CD4-positive, alpha-beta T cell treated with Interleukin-17A for 1 hour (primary cell): ENCODE measurements around the gene ZSWIM1.
A peak's percentile ranks its signal among the peaks of the same experiment; 100 is the strongest.
"Not testable (repeated sequence)": the region's sequence is repeated elsewhere in the genome, so short reads cannot be mapped to it uniquely, and the experiment has no call there.

Source experiments
- DNase-seq: peaks from one replicate; pipeline ENCODE4 v3.0.0-alpha.2; 2020

Gene ZSWIM1

DNA sequence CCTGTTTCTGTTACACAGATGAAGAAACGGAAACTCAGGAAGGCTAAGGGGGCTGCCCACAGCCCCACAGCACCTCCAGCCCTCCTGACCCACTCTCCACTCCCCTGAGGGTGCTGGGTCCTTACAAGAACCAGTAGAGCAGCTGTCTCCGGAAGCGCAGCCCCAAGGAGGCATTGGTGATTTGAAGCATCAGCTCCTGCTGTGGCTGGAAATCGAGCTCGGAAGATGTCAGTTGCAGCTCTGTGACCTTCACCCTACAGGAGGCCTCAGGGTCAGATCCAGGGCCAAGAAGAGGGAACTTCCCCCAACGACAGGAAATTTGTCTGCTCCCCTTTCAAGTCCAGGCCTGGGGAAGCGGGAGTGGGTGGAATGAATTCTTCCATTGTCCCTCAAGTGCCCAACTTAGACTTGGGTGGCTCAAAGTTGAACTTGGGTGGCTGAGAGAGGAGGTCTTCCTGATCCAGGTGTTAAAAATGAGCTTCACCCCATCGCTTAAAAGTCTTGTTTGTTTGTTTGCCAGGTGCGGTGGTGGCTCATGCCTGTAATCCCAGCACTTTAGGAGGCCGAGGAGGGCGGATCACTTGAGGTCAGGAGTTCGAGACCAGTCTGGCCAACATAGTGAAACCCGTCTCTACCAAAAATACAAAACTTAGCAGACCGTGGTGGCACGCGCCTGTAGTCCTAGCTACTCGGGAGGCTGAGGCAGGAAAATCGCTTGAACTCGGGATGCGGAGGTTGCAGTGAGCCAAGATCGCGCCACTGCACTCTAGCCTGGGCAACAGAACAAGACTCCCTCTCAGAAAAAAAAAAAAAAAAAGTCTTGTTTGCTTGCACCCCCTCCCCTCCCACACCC, 29.0 kb downstream of the ZSWIM1 start:
- DNase-seq: no peak

DNA sequence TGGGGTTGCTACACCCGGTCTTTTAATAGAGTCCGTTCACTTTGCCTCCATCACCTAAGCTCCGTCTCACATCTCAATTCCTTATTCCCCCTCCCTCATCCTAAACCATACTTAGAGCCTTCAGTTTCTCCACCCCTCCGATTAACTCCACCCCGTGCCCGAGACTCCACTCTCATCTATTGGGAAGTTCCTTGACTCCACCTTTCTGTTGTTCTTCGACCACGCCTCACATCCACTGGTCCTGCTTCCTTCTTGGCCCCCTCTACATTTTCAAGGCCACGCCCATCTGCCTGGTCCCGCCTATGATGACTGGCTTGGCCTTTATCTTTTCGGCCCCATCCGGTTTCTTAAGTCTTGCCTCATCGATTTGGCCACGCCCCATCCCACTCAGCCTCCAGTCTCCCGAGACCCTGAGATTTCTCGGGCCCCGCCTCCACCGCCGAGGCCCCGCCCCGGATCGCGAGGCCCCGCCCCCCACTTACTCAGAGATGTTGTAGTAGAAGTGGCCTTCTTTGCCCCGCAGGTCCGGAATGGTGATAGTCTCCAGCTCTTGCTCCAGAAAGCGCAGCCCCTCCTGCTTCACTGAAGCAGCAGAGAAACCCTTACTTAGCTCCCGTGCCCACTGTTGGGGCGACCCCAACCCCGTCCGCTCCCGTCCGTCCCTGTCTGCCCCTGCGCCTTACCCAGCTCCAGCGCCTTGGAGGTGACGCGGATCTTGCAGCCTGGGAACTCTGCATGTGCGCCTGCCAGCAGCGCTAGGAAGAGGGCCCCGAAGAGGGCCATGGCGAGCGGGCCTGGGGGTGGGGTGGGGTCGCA, 29.9 kb downstream of the ZSWIM1 start:
- peak; percentile 94 for DNase-seq

DNA sequence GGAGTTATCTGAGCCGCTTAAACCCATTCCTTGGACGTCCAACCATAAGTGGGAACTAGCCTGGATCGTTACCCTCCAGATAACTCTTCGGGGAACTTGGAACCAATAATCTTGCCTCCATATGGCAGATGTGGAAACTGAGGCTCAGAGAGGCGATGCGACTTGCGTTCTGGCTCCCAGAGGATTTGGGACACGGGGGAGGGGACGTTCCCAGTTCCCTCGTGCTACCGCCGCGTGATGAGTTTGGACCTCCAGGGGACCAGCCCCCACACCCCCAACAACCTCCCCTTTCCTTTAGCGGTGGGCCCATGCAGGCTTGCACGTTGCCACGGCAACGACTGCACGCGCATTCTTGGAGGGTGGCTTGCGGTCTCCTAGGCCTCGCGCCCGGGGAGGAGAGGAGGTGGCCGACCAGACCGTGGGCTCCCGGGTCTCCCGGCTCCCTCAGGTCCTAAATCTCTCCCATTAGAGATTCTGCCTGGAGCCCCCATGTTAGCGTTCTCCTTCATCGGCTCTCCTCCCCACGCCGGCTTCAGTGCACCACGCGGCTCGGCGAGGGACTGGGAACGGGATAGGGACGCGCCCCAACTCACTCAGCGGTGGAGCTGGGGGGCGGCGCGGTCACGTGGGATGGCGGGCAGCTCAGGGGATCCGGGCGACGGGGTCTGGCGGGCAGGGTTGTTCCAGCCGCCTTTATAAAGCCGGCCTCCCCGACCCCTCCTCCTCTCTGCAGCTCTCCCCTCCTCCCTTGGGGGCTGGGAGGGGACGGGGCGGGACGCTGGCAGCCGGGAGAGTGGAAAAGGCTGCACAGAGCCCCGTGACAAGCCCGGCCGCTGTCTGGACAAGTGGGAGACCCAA, 30.7 kb downstream of the ZSWIM1 start, which contains the start of gene PLTP:
TSS of gene PLTP (minus strand) at position 670 of the 858 bp plus-strand sequence. CDS start 703 bp downstream, outside the sequence.
- DNase-seq: peak; percentile 45

DNA sequence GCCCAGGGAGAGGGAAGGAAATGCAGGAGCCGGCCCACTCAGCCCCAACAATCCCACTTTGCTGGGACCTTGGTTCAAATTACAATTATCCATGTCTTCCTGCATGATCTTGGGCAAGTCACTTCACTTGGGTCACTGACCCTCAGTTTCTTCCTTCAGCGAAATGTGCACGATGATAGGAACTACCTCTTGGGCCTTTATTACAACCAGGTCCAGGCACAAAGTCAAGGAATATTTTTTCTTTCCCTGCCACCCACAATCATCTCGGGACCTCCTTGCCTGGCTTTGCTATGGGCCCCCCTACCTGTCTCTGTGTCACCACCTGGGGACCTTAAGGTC, 31.3 kb downstream of the ZSWIM1 start:
- no peak for DNase-seq

DNA sequence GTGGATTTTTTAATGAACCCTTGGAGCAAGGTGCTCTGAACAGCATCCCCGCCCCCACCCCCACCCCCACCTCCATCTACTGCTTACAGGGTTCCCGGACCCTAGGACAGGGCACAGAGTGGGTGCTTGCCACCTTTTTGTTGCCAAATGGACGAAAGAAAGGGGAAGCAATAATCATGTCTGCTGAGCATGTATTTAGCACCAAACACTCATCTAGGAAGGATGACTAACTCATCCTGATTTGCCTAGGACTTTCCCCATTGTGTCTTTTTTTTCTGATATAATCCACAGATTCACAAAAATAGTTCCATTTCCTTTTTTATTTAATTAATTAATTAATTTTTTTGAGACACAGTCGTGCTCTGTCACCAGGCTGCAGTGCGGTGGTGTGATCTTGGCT, 32.1 kb downstream of the ZSWIM1 start:
- DNase-seq: no peak

DNA sequence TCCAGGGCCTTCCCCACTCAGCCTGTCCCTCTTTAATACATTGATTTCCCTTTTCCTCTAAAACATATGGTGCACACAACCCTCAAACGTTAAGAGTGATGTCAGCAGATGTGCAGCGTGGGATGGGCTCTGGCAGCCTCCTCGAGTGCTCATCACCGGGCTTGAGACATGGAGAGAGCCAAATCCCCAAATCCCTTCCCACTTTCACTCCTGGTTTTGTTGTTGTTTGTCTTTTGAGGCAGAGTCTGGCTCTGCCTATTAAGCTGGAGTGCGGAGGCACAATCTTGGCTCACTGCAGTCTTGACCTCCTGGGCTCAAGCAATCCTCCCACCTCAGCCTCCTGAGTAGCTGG, 36.7 kb downstream of the ZSWIM1 start:
- no peak for DNase-seq

DNA sequence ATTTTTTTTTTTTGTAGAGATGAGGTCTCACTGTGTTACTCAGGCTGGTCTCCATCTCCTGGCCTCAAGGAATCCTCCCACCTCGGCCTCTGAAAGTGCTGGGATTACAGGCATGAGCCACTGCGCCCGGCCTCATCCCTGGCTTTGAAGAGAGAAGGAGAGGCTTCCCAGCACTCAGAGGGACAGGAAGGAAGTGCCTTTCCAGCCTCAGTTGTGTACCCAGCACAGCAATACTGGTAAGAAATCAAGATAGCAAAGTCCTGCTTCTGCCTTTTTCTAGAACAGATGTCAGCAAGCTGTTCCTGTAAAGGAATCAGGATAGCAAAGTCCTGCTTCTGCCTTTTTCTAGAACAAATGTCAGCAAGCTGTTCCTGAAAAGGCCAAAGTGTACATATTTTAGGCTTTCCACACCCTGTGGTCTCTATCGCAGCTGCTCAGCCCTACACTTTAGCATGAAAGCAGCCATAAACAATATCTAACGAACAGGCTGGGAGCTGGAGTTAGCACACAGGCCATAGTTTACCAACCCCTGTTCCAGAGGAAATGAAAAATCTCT, 37.2 kb downstream of the ZSWIM1 start:
- DNase-seq: no peak

DNA sequence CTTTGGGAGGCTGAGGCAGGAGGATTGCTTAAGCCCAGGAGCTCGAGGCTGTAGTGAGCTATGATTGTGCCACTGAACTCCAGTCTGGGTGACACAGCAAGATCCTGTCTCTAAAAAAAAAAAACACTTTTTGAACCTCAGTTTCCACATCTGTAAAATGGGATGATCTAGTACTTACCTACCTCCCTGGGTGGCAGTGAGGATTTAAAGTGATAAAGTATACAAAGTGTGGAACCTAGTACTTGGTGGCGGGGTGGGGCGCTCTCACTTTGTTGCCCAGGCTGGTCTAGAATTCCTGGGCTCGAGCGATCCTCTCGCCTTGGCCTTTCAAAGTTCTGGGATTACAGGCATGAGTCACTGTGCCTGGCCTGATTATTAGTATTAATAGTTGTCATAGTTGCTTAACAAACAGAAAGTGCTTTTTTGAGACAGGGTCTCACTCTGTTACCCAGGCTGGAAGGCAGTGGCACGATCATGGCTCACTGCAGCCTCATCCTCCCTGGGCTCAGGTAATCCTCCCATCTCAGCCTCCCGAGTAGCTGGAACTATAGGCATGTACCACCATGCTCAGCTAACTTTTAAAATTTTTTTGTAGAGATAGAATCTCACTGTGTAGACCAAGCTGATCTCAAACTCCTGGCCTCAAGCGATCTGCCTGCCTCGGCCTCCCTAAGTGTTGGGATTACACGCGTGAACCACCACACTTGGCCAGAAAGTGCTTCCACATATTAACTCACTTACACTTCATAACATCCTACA, 37.9 kb downstream of the ZSWIM1 start:
- DNase-seq: no peak

DNA sequence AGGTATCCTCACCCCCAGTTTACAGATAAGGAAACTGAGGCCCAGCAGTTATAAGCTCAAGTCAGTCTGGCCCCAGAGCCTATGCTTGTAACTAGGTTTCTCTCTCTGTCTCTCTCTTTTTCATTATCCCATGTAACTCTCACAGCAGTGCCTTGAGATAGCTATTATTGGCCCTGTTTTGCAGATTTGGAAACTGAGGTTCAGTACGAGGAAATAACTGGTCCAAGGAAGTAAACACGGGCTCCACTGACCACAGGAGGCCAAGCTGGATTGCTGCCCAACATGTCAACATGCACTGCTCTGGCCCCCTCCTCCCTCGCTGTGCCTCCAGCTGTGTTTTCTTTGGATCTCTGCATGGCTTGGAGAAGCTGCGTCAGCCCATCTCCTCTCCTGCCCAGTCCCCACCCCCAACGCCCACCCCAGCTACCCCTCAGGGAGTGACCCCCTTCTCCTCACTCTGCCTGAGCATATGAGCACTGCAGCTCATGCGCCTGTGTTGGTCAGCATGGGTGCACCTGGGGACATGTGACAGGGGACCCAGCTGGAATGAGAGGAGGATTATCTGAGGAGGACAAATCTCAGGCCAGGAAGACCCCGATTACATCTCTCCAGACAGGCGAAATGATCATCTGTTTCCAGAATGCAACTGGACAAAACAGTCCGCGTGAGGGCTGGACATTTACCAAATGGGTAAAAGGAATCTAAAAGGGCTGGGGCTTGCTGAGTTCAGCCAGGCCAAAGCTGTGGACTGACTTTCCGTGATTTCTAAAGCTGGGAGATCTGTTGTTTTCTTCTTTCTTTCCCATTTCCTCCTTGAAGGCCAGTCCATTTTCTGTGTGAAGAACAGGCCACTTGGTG, 38.7 kb downstream of the ZSWIM1 start:
- DNase-seq: no peak

DNA sequence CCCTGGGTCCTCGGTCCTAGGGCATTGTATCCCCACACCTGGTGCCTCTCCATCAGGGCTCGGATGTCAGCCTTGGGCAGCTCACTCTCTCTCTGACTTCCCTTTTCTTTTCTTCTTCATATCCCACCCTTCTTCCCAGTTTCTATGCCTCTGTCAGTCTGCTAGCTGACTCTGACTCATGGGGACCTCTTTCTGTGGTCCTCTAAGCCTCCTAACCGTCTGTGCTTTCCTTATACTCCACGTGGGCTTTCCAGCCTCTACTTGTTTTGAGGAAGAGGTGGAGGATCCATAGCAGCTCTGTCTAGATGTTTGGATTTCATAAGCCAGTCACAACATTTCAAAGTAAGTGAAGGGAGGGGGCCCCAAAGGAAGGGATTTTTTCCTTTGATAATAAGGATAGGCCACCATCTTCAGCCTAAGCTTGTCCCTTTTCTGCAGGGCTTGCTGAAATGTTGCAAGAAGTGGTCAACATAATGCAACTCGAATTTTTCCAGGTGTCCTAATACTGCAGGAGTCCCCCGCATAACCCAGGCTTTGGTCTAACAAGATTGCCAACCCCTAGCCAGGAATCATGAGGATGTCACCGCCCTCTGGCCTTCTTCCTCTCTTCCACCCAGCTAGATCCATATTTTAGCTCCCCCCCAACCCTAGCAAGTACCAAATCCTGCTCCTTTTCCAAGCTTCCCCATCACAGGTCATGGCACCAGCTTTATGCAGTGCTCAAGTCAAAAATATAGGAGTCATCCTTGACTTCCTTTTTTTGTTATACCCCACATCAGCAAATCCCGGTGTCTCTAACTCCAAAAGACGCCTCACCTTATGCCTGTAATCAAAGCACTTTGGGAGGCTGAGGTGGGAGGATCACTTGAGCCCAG, 39.7 kb downstream of the ZSWIM1 start:
- DNase-seq: no peak

DNA sequence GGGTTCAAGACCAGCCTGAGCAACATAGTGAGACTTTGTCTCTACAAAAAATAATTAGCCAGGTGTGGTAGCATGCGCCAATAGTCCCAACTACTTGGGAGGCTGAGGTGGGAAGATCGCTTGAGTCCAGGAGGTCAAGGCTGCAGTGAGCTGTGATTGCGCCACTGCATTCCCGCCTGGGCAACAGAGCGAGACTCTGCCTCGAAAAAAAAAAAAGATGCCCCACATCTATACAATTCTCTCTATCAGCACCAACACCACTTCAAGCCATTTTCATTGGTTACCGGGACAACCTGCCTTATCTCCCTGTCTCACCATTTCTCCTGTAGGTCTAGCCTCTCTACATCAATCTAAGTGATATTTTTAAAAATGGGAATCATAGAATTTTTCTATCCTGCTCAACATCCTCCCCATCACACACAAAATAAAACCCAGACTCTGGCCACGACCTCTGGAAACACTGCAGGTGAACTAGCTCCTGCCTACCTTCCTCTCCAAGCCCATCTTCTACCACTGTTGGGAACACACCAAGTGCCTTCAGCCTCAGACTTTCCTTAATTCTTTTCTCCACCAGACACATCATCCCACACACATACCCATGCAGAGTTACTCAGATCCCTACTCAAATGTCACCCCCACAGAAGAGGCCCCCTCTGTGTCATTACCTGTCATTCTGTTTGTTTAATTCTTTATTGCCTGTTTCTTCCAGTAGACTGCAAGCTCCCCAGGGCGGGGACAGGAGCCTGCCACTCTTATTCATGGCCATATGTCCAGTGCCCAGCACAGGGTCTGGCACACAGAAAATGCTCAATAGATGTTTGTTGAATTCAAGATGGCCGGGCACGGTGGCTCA, 40.5 kb downstream of the ZSWIM1 start:
- DNase-seq: no peak

DNA sequence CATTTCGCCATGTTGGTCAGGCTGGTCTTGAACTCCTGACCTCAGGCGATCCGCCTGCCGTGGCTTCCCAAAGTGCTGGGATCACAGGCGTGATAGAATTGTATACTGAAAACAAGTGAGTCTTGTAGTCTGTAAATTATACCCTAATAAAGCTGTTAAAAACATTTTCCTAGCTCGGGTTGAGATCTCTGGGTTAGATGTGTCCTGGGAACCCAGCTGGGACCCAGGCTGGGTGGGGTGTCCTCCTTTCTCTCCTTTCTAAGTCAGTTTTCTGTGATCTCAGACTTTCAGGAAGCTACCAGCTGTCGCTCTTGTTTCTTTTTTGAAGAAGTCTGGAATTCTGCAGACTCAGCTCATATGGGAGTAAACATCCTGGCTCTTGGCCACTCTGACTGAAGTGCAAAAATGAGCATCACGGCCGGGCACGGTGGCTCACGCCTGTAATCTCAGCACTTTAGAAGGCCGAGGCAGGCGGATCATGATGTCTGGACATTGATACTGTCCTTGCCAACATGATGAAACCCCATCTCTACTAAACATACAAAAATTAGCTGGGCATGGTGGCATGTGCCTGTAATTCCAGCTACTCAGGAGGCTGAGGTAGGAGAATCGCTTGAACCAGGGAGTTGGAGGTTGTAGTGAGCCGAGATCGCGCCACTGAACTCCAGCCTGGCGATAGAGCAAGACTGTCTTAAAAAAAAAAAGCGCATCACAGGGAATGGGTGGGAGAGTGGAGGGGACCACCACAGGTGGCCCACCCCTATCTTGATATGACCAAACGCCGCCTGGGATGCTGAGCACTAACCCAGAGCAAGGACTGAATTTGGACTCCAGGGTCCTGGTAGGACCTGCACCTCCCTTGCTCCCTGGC, 43.6 kb downstream of the ZSWIM1 start:
- no peak for DNase-seq

DNA sequence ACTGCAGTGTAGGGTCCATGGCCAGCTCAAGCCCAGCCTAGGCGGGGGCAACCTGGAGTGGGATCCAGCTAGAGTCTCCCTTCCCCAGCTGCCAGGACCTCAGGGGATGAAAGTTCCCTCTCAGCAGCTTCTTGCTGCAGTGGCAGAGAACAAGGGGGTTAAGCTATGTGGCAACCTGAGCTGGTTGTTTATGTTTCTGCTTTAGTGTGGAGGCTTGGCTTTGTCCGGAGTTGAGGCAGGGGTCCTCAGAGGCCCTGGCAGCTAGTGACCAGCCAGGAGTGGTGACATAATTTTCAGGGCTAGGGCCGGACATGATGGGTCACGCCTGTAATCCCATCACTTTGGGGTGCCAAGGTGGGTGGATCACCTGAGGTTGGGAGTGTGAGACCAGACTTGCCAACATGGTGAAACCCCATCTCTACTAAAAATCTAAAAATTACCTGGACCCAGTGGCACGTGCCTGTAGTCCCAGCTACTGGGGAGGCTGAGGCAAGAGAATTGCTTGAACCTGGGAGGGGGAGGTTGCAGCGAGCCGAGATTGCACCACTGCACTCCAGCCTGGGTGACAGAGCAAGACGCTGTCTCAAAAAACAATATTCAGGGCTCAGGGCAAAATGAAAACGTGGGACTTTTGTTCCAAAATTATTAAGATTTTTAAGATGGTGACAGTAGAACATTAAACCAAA, 44.9 kb downstream of the ZSWIM1 start:
- DNase-seq: no peak

DNA sequence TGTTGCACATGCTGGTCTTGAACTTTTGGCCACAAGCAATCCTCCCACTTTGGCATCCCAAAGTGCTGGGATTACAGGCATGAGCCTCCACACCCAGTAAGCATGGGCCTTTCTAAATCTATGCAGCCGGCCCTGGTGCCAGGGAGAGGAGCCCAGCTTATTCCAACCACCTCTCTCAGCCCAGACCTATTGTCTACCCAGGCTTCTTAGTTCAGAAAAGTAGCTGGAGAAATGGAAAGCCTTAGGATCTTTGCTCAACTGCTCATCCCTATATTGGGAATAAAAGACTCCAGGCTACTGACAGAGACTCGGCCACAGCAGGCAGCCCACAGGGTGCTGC, 45.7 kb downstream of the ZSWIM1 start:
- DNase-seq: no peak

DNA sequence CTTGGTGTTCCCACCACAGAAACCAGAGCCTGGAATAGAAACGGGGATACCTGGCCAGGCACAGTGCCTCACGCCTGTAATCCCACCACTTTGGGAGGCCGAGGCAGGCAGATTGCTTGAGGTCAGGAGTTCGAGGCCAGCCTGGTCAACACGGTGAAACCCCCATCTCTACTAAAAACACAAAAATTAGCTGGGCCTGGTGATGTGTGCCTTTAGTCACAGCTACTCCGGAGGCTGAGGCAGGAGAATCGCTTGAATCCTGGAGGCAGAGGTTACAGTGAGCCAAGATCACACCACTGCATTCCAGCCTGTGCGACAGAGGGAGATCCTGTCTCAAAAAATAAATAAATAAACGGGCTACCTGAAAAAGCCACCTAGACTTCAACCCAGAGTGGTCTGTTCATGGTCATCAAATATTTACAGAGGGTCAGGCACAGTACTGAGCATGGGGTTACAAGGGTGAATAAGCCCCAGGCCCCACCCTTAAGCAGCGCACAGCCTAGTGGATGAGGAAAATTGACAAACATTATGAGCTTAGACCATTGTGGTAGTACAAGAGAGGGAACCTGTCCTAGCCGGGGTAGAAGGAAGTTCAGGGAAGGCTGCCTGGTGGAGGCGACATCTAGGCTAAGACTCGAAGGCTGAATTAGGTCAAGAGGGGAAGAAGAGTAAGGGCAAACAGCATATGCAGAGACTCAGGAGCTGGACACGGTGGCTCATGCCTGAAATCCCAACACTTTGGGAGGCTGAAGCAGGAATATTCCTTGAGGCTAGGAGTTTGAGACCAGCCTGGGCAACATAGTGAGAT, 46.2 kb downstream of the ZSWIM1 start:
- DNase-seq: no peak

DNA sequence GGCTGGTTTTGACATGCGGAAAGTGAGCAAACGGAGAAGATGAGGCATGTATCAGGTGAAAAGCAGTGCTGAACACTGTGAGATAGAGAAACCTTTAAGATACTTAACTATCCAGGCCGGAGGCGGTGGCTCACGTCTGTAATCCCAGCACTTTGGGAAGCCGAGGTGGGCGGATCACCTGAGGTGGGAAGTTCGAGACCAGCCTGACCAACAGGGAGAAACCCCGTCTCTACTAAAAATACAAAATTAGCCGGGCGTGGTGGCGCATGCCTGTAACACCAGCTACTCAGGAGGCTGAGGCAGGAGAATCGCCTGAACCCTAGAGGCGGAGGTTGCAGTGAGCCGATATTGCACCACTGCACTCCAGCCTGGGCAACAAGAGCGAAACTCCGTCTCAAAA, 50.7 kb downstream of the ZSWIM1 start:
- not testable (repeated sequence) for DNase-seq
